ENCODE measurements around the gene TXNDC15. TPM values are rescaled to one million over a fixed set of nuclear protein-coding genes. Genes with fewer than 3 reads are reported as not detected.
A peak's percentile ranks its signal among the peaks of the same experiment; 100 is the strongest.

Gene TXNDC15
- total RNA-seq, 1 donor from 2014 or later: 49.5 TPM

GRCh38 chr5:134892282-134892681 lies 18.1 kb downstream of the TXNDC15 start:
- H3K27me3 ChIP-seq (ENCODE audit: low read depth): no peaks in the 10 kb centered on the region
- no peak overlapping the region for H3K27ac ChIP-seq (replicated peaks)
- no peak for DNase-seq
- H3K4me3 ChIP-seq: no peak overlapping the region
- no peaks in the 10 kb centered on the region for H3K4me1 ChIP-seq
- H3K36me3 ChIP-seq: peaks cover 75% of the 10 kb centered on the region
- intact Hi-C loops (cut with micrococcal nuclease): no loop called here
- TF ChIP-seq CTCF (IDR thresholded peaks at IDR 0.05; ENCODE audit: borderline replicate concordance): no peak
- no peaks in the 10 kb centered on the region for H3K9me3 ChIP-seq (replicated peaks)

- no peak overlapping the region for H3K4me3 ChIP-seq
- no peak for TF ChIP-seq CTCF (IDR thresholded peaks at IDR 0.05; ENCODE audit: borderline replicate concordance)
- no peaks in the 10 kb centered on the region for H3K9me3 ChIP-seq (replicated peaks)
- no peak overlapping the region for H3K27ac ChIP-seq (replicated peaks)
- intact Hi-C loops (cut with micrococcal nuclease): no loop called here
- H3K4me1 ChIP-seq: no peaks in the 10 kb centered on the region
- no peaks in the 10 kb centered on the region for H3K27me3 ChIP-seq (ENCODE audit: low read depth)
- peaks cover 78% of the 10 kb centered on the region for H3K36me3 ChIP-seq
- no peak for DNase-seq
Observed at GRCh38 chr5:134892926-134893325, 18.8 kb downstream of the TXNDC15 start.

GRCh38 chr5:134893748-134894505 lies 19.8 kb downstream of the TXNDC15 start:
- no peaks in the 10 kb centered on the region for H3K4me1 ChIP-seq
- no peaks in the 10 kb centered on the region for H3K27me3 ChIP-seq (ENCODE audit: low read depth)
- H3K36me3 ChIP-seq: peaks cover 79% of the 10 kb centered on the region
- TF ChIP-seq CTCF (IDR thresholded peaks at IDR 0.05; ENCODE audit: borderline replicate concordance): no peak
- intact Hi-C loops (cut with micrococcal nuclease): no loop called here
- no peaks in the 10 kb centered on the region for H3K9me3 ChIP-seq (replicated peaks)
- H3K4me3 ChIP-seq: no peak overlapping the region
- no peak overlapping the region for H3K27ac ChIP-seq (replicated peaks)
- DNase-seq: no peak

GRCh38 chr5:134902071-134902801 lies 28.1 kb downstream of the TXNDC15 start:
- Histone ChIP-seq H3K27ac (replicated peaks) (no peak overlapping the region), H3K4me3 (no peak overlapping the region), H3K4me1 (peaks cover 18% of the 10 kb centered on the region), H3K36me3 (peaks cover 26% of the 10 kb centered on the region), H3K9me3 (replicated peaks) (no peaks in the 10 kb centered on the region), H3K27me3 (ENCODE audit: low read depth) (no peaks in the 10 kb centered on the region)
- intact Hi-C loops (cut with micrococcal nuclease): no loop called here
- no peak for TF ChIP-seq CTCF (IDR thresholded peaks at IDR 0.05; ENCODE audit: borderline replicate concordance)
- no peak for DNase-seq

GRCh38 chr5:134904610-134905245 lies 30.6 kb downstream of the TXNDC15 start, which contains the start of gene PCBD2:
Gene PCBD2 (plus strand): TSS chr5:134905131. CDS start chr5:134905140, 9 bp downstream.
- DNase-seq: peak; percentile 92
- Histone ChIP-seq H3K36me3 (peaks cover under 1% of the 10 kb centered on the region), H3K27me3 (ENCODE audit: low read depth) (no peaks in the 10 kb centered on the region), H3K9me3 (replicated peaks) (no peaks in the 10 kb centered on the region), H3K27ac (replicated peaks) (peak within 1 kb of the TSS; percentile 99), H3K4me1 (peaks cover 18% of the 10 kb centered on the region), H3K4me3 (peak within 1 kb of the TSS; percentile 79)
- TF ChIP-seq CTCF (IDR thresholded peaks at IDR 0.05; ENCODE audit: borderline replicate concordance): peak; percentile 94
- intact Hi-C loops (cut with micrococcal nuclease): no loop called here

All from left ventricle myocardium inferior (tissue), 1 donor.